Measurements from ENCODE around the gene FAM110D. TPM values are rescaled to one million over a fixed set of nuclear protein-coding genes. Genes with fewer than 3 reads are reported as not detected.

The FAM110D gene
- total RNA-seq, 1 donor from 2014 or later = not detected

DNA sequence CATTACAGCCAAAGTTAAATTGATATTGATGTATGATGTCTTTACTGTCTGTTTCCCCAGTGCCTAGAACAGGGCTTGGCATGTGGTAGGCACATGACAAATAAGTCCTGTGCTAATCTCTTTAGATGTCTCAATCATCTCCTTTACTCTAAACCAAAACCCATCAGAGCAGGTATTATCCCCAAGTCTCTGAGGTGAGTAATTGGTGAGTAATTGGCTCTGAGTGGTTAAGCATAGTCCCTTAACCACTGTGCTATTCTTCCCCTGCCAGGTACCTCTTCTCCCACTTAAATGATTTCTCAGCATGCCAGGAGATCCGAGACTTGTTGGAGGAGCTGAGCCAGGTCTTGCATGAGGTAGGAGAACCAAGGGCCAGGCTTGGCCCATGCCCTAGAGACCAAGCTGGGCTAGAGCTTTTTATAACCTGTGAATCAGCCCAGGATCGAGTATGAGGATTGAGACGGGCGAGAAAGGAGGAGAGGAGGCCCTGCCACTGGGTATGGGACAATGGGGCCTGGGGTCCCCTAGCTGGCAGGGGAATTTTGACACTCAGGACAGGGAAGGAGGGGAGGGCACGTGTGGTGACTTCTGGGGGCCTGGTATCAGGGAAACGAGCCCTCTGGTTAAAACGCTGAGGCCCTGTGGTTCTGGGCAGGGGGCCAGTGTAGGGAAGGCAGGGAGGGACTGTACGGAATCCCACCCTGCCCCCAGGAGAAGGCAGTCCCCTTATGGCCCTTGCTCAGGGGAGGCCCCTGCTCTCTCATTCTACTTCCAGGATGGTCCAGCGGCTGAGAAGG is 22.9 kb downstream of the FAM110D start:
- no peak overlapping the region for H3K4me3 ChIP-seq (ENCODE audit: low read depth, low read length)
- TF ChIP-seq CTCF (conservative IDR thresholded peaks at IDR 0.05; ENCODE audit: low read depth, low read length) = no peak
- peak; percentile 44 for DNase-seq (ENCODE audit: low read depth)

GRCh38 chr1:26182383-26182696 is 23.5 kb downstream of the FAM110D start:
- no peak overlapping the region for H3K4me3 ChIP-seq (ENCODE audit: low read depth, low read length)
- no peak for TF ChIP-seq CTCF (conservative IDR thresholded peaks at IDR 0.05; ENCODE audit: low read depth, low read length)
- DNase-seq (ENCODE audit: low read depth) = no peak

GRCh38 chr1:26184086-26184485 is 25.2 kb downstream of the FAM110D start:
- TF ChIP-seq CTCF (conservative IDR thresholded peaks at IDR 0.05; ENCODE audit: low read depth, low read length) = no peak
- DNase-seq (ENCODE audit: low read depth) = no peak

DNA sequence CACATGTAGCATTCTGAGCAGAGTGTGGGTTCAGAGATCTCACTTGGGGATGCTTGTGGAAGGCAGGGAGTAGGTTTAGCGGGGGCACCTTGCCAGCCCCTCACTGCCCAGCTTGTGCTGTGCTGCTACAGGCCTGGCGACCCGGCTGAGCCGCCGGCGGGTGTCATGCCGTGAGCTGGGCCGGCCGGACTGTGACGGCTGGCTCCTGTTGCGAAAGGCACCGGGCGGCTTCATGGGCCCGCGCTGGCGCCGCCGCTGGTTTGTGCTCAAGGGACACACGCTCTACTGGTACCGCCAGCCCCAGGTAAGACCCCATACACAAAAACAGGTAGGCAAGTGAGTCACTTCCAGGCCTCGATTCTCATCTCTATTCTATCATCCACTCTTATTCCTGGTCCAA is 26.0 kb downstream of the FAM110D start:
- no peak for DNase-seq (ENCODE audit: low read depth)
- TF ChIP-seq CTCF (conservative IDR thresholded peaks at IDR 0.05; ENCODE audit: low read depth, low read length) = no peak
- H3K4me3 ChIP-seq (ENCODE audit: low read depth, low read length) = no peak overlapping the region

More at GRCh38 chr1:26184086-26184485, 25.2 kb downstream of the FAM110D start:
- H3K4me3 ChIP-seq (ENCODE audit: low read depth, low read length) = no peak overlapping the region

GRCh38 chr1:26187882-26188281 is 29.0 kb downstream of the FAM110D start:
- H3K4me3 ChIP-seq (ENCODE audit: low read depth, low read length) = no peak overlapping the region
- TF ChIP-seq CTCF (conservative IDR thresholded peaks at IDR 0.05; ENCODE audit: low read depth, low read length) = no peak
- DNase-seq (ENCODE audit: low read depth) = no peak

DNA sequence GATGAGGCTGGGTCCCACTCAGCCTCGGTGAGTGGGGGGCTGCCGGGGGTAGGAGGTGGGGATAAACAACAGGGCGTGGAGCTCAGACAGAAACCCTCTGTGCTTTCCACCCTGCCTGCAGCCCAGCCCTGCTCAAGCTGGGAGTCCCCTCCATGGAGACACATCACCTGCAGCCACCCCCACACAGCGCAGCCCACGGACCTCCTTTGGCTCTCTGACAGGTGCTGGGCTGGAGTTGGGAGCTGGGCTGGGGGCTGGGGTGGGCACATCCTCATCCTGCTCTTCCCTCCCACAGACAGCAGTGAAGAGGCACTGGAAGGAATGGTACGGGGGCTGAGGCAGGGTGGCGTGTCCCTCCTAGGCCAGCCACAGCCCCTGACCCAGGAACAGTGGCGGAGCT is 29.6 kb downstream of the FAM110D start:
- no peak overlapping the region for H3K4me3 ChIP-seq (ENCODE audit: low read depth, low read length)

More for the DNA sequence above, 29.6 kb downstream of the FAM110D start:
- TF ChIP-seq CTCF (conservative IDR thresholded peaks at IDR 0.05; ENCODE audit: low read depth, low read length) = no peak
- DNase-seq (ENCODE audit: low read depth) = no peak
